Stimulated activated CD4-positive, alpha-beta T cell treated with anti-CD3 and anti-CD28 coated beads, Interleukin-2, amount 100 ng/mL, for 48 hours (primary cell): ENCODE measurements around the gene RALGAPB.
"Not testable (repeated sequence)": the region's sequence is repeated elsewhere in the genome, so short reads cannot be mapped to it uniquely, and the experiment has no call there.

ENCODE experiments used
- DNase-seq, 2 donors: peaks; one replicate each; pipeline ENCODE4 v3.0.0-alpha.2; 2020

The RALGAPB gene

DNA sequence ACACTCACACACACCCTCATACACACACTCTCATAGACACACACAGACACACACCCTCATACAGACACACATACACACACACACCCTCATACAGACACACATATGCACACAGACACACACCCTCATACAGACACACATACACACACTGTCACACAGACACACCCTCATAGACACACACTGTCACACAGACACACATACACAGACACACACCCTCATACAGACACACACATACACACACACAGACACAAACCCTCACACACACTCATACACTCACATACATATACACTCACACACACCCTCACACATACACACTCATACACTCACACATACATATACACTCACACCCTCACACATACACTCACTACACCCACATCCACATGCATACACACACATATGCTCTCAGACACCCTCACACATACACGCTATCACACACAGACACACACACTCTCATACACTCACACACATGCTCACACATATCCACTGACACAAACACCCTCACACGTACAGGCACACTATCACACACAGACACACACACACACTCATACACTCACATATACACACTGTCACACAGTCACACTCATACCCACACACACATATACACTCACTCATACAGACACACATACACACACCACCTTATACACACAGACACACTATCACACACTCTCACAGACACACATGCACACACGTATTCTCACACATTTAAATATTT is 117.5 kb downstream of the RALGAPB start:
- no peak for DNase-seq

- DNase-seq = no peak
Measured at GRCh38 chr20:38590676-38591473, 118.2 kb downstream of the RALGAPB start.

DNA sequence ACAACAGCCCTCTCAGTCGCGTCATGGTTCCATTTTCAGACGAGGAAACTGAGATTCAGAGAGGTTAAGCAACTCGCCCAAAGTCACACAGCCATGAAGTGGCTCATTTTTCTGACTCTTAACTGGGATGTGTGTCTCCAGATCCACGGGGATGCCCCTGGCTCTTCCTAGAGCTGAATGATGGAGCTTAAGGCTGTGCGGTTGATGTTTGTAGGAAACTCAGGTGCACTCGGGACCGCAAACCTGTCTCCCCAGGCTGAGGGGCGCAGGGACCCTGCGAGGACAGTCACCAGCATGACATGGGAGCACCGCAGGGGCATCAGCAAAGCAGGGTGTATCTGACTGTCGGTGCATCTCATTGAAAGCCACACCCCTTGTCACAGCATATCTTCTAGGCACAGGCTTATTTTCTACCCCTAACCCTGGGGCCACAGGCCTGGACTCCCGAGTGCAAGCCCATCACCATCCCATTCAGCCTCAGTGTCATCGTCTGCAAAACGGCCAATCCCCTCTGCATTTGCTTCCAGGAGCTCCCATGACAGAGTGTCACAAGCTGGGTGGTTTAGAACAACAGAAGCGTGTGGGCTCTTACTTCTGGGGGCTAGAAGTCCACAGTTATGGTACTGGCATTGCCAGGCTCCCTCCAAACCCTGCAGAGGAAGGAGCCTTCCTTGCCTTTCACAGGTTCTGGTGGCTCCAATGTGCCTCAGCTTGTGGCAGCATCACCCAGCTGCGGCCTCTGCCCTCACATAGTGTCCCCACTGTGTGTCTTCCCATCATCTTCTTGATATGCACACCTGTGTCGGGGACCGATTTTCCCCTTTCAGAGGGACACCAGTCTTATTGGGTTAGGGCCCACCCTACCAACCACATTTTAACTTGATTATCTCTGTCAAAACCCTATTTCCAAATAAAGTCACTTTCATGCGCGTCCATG is 119.1 kb downstream of the RALGAPB start:
- no peak for DNase-seq

DNA sequence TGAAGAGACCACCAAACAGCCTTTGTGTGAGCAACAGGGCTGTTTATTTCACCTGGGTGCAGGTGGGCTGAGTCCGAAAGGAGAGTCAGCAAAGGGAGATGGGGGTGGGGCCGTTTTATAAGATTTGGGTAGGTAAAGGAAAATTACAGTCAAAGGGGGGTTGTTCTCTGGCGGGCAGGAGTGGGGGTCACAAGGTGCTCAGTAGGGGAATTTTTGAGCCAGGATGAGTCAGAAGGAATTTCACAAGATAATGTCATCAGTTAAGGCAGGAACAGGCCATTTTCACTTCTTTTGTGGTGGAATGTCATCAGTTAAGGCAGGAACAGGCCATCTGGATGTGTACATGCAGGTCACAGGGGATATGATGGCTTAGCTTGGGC is 119.8 kb downstream of the RALGAPB start:
- DNase-seq = not testable (repeated sequence)

- DNase-seq = not testable (repeated sequence)
Measured at GRCh38 chr20:38594281-38594680, 121.6 kb downstream of the RALGAPB start.

- not testable (repeated sequence) for DNase-seq
Measured at GRCh38 chr20:38595886-38596285, 123.2 kb downstream of the RALGAPB start.

DNA sequence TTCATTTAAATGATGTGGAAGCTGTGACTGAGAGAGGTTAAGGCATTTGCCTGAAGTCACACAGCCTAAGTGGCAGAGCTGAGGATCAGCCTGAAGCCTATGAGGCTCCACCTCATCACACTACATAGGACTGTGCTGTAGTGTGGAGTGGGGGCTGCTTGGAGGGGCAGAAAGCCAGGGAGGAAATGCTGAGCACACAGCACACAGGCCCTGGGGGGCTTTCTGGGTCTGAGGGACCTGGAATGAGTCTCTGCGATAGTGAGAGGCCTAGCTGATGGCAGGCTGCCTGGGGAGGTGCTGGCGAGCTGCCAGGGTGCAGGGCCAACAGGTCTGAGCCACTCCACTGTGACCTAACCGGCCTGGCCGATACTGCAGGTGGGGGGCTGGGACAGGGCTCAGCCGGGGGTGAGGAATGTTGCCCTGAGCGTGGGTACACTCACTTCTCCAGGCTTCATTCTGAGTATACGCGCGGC is 126.8 kb downstream of the RALGAPB start:
- no peak for DNase-seq

- no peak for DNase-seq
Measured at GRCh38 chr20:38600057-38600456, 127.4 kb downstream of the RALGAPB start.

- peak; percentile 3 to 23 for DNase-seq
Measured at GRCh38 chr20:38601216-38602184, 128.9 kb downstream of the RALGAPB start, which contains the start of gene ARHGAP40. ARHGAP40 (plus strand) TSS chr20:38601809.

DNA sequence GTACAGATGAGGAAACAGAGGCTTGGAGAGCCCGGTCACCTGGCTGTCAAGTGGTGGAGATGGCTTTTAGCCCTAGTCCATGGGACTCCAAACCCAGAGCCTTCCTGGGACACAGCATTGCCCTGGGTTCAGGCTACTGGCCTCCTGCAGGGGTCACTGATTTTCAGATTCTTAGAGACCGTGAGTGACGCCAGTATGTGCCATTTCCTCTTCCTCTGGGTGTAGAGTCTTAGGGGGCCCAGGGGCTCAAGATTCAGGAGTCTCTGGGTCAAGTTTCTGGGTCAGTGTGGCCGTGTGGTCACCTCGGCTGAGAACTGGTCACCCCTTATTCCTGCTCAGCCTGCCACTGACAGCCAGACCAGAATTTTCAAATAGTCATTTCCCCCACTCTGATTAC is 129.5 kb downstream of the RALGAPB start:
- DNase-seq = no peak

DNA sequence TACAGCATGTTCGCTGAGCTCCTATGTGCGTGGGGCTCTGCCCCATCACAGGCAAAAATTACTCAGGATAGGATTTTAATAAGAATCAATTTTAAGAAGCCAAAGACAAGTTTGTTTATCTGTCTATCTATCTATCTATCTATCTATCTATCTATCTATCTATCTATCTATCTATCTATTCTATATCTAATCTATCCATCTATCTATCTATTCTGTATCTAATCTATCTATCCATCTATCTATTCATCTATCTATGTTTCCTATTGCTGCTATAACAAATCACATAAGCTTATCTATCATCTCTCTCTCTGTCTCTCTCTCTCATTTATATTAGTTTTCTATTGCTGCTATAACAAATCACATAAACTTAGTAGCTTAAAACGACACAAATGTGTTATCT is 130.6 kb downstream of the RALGAPB start:
- DNase-seq = no peak

DNA sequence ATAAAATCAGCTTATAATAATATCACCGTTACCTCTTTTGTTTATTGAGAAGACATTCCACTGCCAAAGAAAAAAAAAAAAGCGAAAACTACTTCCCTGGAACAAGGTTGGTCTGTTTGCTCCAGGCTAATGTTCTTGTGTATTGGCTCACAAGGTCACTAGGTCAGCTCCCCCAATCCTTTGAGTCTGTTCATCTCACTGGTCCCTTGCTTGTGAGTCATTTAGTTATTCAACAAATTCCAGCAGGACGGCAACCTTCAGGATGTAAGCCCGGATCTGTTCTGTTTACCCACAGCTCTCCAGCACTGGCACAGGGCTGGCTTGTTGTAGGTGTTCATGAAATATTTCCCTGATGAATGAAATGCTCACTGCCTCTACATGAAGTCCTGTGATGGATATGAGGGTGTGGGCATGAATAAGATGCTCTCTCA is 132.2 kb downstream of the RALGAPB start:
- DNase-seq = no peak

GRCh38 chr20:38607351-38607750 is 134.7 kb downstream of the RALGAPB start:
- DNase-seq = no peak

DNA sequence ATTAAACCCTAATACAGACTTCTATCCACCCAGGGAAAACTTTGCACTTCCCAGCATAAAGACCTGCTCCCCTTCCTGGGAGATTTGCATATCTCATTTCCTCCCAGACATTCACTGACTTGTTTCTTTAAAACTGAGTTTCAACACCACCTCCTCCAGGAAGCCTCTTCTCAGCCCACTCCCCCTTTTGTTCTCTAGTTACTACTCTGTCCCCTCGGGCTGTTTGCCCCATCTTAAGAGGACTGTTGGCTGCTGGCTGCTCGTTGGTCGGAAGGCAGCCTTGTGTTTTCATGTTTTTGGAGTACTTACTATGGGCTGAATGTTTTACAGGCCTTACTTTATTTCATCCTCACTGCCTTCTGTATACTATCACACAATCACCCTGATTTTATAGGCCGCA is 135.5 kb downstream of the RALGAPB start:
- no peak for DNase-seq

DNA sequence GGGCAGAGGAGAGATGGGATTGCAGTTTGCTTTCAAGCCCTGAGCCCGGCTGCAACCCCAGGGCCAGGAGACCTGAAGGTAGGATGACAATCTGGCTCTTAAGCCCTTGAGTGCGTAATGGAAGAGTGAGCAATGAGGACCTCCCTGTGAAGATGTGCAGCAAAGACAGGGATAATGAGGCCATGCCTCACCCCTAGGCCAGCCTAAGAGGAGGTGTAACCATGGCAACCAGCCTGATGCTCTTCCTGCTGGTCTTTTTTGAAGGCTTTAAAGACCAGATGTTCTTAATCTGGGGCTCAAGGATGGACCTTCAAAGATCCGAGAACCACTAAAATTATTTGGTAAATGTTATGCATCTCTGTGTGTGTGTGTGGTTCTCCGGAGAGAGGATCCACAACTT is 137.2 kb downstream of the RALGAPB start:
- DNase-seq = no peak

- no peak for DNase-seq
Measured at GRCh38 chr20:38610521-38610920, 137.9 kb downstream of the RALGAPB start.

- no peak for DNase-seq
Measured at GRCh38 chr20:38612751-38613515, 140.3 kb downstream of the RALGAPB start.

- no peak for DNase-seq
Measured at GRCh38 chr20:38615283-38615682, 142.6 kb downstream of the RALGAPB start.

- no peak for DNase-seq
Measured at GRCh38 chr20:38616457-38616856, 143.8 kb downstream of the RALGAPB start.

DNA sequence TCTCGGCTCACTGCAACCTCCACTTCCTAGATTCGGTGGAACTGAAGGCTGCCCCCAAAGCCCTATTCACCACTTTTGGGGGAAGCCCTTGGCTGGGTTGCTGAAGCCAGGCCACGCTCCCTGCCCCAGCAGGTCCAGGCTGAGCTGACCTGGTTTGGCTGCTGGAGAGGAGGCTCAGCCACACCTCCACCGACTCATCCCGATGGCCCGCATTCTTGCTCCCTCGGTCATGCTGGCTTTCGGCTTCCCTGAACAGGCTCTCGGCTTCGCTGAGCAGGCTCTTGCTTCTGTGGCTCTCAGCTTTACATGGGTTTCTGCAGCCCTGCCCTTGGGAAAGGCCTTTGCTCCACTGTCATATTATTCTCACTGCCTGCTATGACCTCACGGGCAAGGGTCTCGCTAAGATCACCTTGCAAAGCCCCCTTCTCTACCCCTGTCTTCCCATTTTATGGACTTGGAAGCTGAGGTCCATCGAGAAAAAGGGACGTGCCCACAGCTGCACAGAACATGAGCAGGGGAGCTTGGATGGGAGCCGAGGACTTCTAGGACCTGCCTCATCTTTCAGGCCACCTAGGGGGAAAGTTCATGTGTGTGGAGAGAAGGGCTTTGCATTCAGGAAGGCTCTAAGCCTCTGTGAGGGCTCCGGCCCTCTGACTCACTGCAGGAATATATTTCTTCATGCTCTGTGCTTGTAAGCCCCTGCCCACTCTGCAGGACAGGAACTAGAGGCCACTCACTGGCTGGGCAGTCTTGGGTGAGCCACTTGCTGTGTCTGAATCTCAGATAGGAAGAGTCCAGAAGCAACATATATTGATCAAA is 144.6 kb downstream of the RALGAPB start:
- no peak for DNase-seq
